Psoas muscle (tissue), 8 donors: Measurements from ENCODE around the gene PHF3. TPM values are rescaled to one million over a fixed set of nuclear protein-coding genes. Genes with fewer than 3 reads are reported as not detected.

Source experiments
- ATAC-seq, 4 donors: fragments of 200-7000 bp; cut with Tn5 transposase; one replicate each; pipeline ENCODE4 v1.9.1; 2020; ENCODE audit warnings: moderate library complexity in 3 of 4, mild to moderate bottlenecking in 2 of 4
- DNase-seq, 2 donors: peaks; one replicate each; pipeline ENCODE4 v3.0.0-alpha.2; 2020
- H3K27ac ChIP-seq: fragments of 200-600 bp; one replicate; pipeline ENCODE4 v1.8.0; 2022
- H3K27me3 ChIP-seq, 3 donors: fragments of 200-600 bp in 1 of 3; one replicate each; pipeline versions ENCODE4 v1.6.1 to v1.8.0; 2013 to 2022; ENCODE audit warnings: low read length in 2 of 3, mild to moderate bottlenecking in 2 of 3, moderate library complexity in 1 of 3; ENCODE audit not compliant: insufficient read depth in 3 of 3
- H3K36me3 ChIP-seq, 2 donors: fragments of 200-600 bp in 1 of 2; one replicate each; pipeline versions ENCODE4 v1.6.1 to v1.8.0; 2013 to 2022; ENCODE audit warnings: low read depth in 1 of 2, mild to moderate bottlenecking in 1 of 2, moderate library complexity in 1 of 2; ENCODE audit not compliant: insufficient read depth in 1 of 2
- H3K4me1 ChIP-seq: fragments of 200-600 bp; one replicate; pipeline ENCODE4 v1.8.0; 2022
- H3K4me3 ChIP-seq: fragments of 200-600 bp; one replicate; pipeline ENCODE4 v1.8.0; 2022; ENCODE audit warnings: mild to moderate bottlenecking
- H3K9me3 ChIP-seq: fragments of 200-600 bp; one replicate; pipeline ENCODE4 v1.8.0; 2022
- CTCF ChIP-seq: fragments of 200-600 bp; IDR thresholded peaks from one replicate; pipeline ENCODE4 v1.8.0; 2022; ENCODE audit warnings: antibody characterized with exemption
- WGBS, 3 donors: extraction: QIAGEN DNeasy Blood & Tissue Kit; methylation state at CpG; one replicate each; pipeline versions ENCODE4 v1.1.6 to v1.1.7; 2013; 5-methylcytosine and 5-hydroxymethylcytosine counted together
- intact Hi-C, 2 donors: fragments of 100-400 bp; cut with DNase I; formaldehyde crosslinking; loops; one replicate each; pipeline versions ENCODE4 v1.11.0 to v1.14.2; 2022
- polyA plus RNA-seq, 3 donors: library from polyadenylated mRNA; stranded (reverse); fragments of 200-250 nt; gene quantifications; one replicate each; pipeline ENCODE4 v1.2.3, GENCODE V29; 2013
- total RNA-seq, 4 donors: library from RNA; stranded (reverse); fragmentation: NEBNext Ultra II Directional in 2 of 4; extraction: Animal tissue kit (Norgen Biotek cat#: 25700) in 2 of 4; gene quantifications; one replicate each; pipeline versions ENCODE4 v1.2.1 to v1.2.4, GENCODE V29; 2021 to 2023
- donor health status: healthy with polysubstance abuse.
- donor health status: DM: no; HTN: no; CAD: no; lungs with moderate emphysema.
- donor health status: Bipolar disorder and iron deficiency.
- donor health status: healthy.
- donor health status: DM: yes; HTN: yes; CAD: no.
- donor health status: DM: no; HTN: no; CAD: no.
- donor health status: DM: no; HTN: no; CAD: no.
- donor health status: DM: yes; HTN: yes; CAD: no.

Gene PHF3
- total and polyA plus RNA-seq, 7 donors: 4.9 to 38.6 (median 24.0) TPM

- WGBS, 3 donors: 96 to 99% (median 98%) methylated on average over 6 of the region's 6 CpGs
- H3K4me3 ChIP-seq: no peak overlapping the region
- ATAC-seq (no peak), DNase-seq (no peak)
- no peaks in the 10 kb centered on the region for H3K4me1 ChIP-seq
- peaks cover 2 to 64% of the 10 kb centered on the region in 2 donors for H3K36me3 ChIP-seq
- TF ChIP-seq CTCF: no peak
- intact Hi-C loops: no loop called here
- no peaks in the 10 kb centered on the region for H3K9me3 ChIP-seq
- H3K27me3 ChIP-seq: no peaks in the 10 kb centered on the region
- H3K27ac ChIP-seq: no peak overlapping the region
Measured at GRCh38 chr6:63713332-63713731, 77.7 kb downstream of the PHF3 start.

- Histone ChIP-seq H3K9me3 (no peaks in the 10 kb centered on the region), H3K36me3 (peaks cover 2 to 59% of the 10 kb centered on the region in 2 donors), H3K27me3 (no peaks in the 10 kb centered on the region), H3K4me3 (no peak overlapping the region), H3K4me1 (no peaks in the 10 kb centered on the region), H3K27ac (no peak overlapping the region)
- no peak for DNase-seq
- intact Hi-C loops: no loop called here
- ATAC-seq: no peak
- no peak for TF ChIP-seq CTCF
Measured at GRCh38 chr6:63714091-63714490, 78.5 kb downstream of the PHF3 start.

GRCh38 chr6:63716169-63716568 is 80.6 kb downstream of the PHF3 start:
- 96 to 100% (median 99%) methylated on average over 2 of the region's 2 CpGs for WGBS, 3 donors

GRCh38 chr6:63721181-63721580 is 85.6 kb downstream of the PHF3 start:
- intact Hi-C loops: no loop called here
- H3K9me3 ChIP-seq: no peaks in the 10 kb centered on the region
- WGBS, 3 donors: 94 to 100% (median 95%) methylated on average over 1 of the region's 1 CpG
- H3K4me1 ChIP-seq: no peaks in the 10 kb centered on the region
- ATAC-seq: no peak
- no peaks in the 10 kb centered on the region for H3K36me3 ChIP-seq
- no peak for DNase-seq
- H3K27me3 ChIP-seq: no peaks in the 10 kb centered on the region
- no peak overlapping the region for H3K4me3 ChIP-seq
- TF ChIP-seq CTCF: no peak
- no peak overlapping the region for H3K27ac ChIP-seq

More at GRCh38 chr6:63716169-63716568, 80.6 kb downstream of the PHF3 start:
- intact Hi-C loops: loop anchor here in 1 of 2 donors (5.0 kb wide), 1 partner anchor 34 kb away; no protein-coding TSS in a partner anchor
- DNase-seq (no peak), ATAC-seq (no peak)
- Histone ChIP-seq H3K27me3 (no peaks in the 10 kb centered on the region), H3K4me3 (no peak overlapping the region), H3K4me1 (no peaks in the 10 kb centered on the region), H3K27ac (no peak overlapping the region), H3K36me3 (peaks cover 0 to 38% of the 10 kb centered on the region in 2 donors), H3K9me3 (no peaks in the 10 kb centered on the region)
- no peak for TF ChIP-seq CTCF

GRCh38 chr6:63724721-63725120 is 89.1 kb downstream of the PHF3 start:
- no peak for ATAC-seq
- no peak overlapping the region for H3K27ac ChIP-seq
- TF ChIP-seq CTCF: no peak

More at GRCh38 chr6:63724721-63725120, 89.1 kb downstream of the PHF3 start:
- Histone ChIP-seq H3K36me3 (no peaks in the 10 kb centered on the region), H3K4me1 (no peaks in the 10 kb centered on the region), H3K27me3 (no peaks in the 10 kb centered on the region), H3K9me3 (no peaks in the 10 kb centered on the region), H3K4me3 (no peak overlapping the region)
- DNase-seq: no peak
- intact Hi-C loops: no loop called here
